GM18498 (cell line): Measurements from ENCODE around the gene INTS2.
"Not testable (repeated sequence)": the region's sequence is repeated elsewhere in the genome, so short reads cannot be mapped to it uniquely, and the experiment has no call there.

Experiments used
- ATAC-seq: cut with Tn5 transposase; IDR thresholded peaks from one replicate; pipeline ENCODE4 v1.9.1; 2021; ENCODE audit warnings: mild to moderate bottlenecking, moderate library complexity; ENCODE audit not compliant: unreplicated experiment

Gene INTS2

GRCh38 chr17:61894310-61894709, 33.5 kb downstream of the INTS2 start:
- ATAC-seq: not testable (repeated sequence)

DNA sequence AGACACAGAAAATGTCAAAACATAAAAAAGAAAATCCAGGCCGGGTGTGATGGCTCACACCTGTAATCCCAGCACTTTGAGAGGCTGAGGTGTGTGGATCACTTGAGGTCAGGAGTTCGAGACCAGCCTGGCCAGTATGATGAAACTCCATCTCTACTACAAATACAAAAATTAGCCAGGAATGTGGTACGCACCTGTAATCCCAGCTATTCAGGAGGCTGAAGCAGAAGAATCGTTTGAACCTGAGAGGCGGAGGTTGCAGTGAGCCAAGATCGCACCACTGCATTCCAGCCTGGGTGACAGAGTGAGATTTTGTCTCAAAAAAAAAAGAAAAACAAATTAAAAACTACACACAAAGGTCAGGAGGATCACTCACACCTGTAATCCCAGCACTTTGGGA, 40.0 kb downstream of the INTS2 start:
- ATAC-seq: not testable (repeated sequence)

- ATAC-seq: not testable (repeated sequence)
Observed at GRCh38 chr17:61885865-61886264, 41.9 kb downstream of the INTS2 start.

DNA sequence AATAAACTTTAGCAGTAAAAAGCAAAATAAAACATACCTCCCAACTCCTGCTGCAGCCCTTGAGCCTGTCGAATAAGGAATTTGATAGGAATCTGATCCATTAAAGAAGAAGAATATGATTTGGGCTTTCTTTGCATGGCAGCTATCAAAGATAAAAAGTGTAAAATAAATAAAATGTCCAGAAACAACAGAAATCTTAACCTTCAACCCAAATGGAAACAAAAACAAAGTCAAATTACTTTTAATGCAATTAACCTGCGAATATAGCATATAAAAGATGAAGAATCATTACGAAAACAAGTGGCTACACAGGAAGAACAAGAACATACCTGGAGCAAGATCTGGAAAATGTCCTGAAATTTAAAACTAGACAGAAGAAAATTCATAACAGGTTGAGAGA, 42.9 kb downstream of the INTS2 start:
- ATAC-seq: no peak

GRCh38 chr17:61880589-61881102, 47.1 kb downstream of the INTS2 start:
- ATAC-seq: no peak

DNA sequence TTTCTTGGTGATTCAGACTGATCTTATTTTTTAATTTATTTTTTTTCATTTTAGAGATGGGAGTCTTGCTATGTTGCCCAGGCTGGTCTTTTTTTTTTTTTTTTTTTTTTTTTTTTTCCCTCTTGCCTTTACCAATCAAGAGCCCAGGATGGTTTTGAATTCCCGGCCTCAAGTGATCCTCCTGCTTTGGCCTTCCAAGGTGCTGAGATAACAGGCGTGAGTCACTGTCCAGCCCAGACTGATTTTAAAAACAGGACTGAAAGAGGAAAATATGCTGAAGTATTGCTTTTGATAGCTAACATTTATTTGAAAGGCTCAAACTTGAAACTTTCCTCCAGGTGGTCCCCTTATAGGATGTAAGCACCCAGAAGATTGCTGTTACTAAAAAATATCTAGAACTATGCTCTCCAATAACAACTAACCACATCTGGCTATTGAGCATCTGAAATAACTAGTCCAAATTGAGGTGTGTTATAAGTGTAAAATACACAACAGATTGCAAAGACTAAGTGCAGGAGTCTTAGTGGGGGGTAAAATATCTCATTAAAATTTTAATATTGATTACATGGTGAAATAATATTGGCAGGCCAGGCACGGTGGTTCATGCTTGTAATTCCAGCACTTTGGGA, 48.7 kb downstream of the INTS2 start:
- no peak for ATAC-seq

DNA sequence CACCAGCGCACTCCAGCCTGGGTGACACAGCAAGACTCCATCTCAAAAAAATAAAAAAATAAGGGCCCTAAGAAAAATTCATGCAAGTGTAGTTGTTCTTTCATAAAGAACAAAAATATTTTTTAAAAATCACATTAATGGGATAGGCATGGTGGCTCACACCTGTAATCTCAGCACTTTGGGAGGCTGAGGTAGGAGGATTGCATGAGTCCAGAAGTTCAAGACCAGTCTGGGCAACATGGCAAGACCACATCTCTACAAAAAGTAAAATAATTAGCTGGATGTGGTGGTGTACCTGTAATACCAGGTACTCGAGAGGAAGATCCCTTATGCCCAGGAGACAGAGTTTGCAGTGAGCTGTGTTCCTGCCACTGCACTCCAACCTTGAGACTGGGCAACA, 49.3 kb downstream of the INTS2 start:
- ATAC-seq: no peak

- no peak for ATAC-seq
Observed at GRCh38 chr17:61877837-61878236, 49.9 kb downstream of the INTS2 start.

- no peak for ATAC-seq
Observed at GRCh38 chr17:61875804-61876203, 52.0 kb downstream of the INTS2 start.

DNA sequence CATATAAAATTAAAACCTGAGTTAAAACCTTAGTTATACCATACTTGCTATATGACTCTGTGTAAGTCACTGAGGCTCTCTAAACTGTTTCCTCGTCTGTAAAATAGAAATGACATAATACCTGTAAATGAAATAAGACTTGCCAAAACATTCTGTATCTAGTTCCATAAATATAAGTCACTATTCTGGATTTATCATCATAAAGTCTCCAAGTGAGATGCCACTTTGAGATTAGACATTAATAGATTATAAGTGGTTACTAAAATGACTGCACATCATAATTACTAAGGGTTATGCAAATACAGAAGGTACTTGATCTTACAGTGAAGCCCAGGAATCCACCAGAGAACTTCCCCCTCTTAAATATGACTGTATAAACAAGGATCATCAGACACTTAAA, 52.5 kb downstream of the INTS2 start:
- no peak for ATAC-seq

GRCh38 chr17:61874075-61874474, 53.7 kb downstream of the INTS2 start:
- no peak for ATAC-seq

DNA sequence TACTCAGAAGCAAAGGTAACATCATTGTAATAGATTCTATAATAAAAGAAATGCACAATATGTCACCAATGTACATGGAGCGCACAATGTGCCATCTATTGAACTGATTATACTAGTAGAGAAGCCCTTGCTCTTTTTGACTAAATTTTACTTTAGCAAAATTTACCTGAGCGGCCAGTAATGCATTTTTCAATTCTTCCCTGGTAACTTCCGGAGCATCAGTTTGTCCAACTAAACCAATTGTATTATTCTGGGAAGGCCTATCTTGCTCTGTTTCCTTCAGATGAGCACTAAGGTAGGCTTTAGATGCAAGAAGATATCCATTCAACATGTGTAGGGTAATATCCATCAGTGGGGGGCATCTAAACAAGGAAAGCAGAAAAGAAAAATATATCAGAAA, 55.7 kb downstream of the INTS2 start:
- no peak for ATAC-seq

DNA sequence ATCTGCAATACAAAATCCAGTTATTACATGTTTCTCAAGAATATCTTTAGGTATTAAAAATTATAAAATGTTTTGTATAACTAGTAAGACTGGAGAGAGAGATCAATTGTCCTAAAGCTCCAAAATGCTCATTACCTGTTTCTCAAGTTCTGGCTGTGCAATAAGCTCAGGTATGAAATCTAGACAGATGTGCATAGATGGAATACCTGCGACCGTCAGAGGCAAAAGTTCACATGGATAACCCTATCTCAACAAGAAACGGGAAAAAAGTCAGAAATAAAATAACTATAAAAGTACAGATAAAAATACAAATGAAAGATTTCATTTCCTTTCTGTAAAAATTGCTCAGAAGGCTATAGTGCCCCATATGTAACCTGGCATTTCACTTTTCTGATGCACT, 58.6 kb downstream of the INTS2 start:
- ATAC-seq: no peak

DNA sequence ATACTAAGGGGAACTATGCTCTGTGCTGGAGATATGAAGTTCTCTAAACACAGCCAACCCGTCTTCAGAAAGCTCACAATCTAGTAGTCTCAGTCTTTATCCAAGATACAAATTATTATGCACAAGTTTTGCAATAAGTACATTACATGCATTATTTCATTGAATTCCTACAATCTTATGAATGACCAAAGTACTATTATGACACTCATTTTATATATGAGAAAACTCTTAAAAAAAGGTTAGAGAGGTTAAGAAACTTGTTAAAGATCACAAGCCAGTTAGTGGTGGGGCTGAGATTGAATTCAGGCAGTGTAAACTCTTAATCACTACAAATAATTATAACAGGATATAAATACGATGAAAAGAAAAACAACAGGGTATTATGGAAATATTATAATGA, 59.7 kb downstream of the INTS2 start:
- ATAC-seq: no peak

DNA sequence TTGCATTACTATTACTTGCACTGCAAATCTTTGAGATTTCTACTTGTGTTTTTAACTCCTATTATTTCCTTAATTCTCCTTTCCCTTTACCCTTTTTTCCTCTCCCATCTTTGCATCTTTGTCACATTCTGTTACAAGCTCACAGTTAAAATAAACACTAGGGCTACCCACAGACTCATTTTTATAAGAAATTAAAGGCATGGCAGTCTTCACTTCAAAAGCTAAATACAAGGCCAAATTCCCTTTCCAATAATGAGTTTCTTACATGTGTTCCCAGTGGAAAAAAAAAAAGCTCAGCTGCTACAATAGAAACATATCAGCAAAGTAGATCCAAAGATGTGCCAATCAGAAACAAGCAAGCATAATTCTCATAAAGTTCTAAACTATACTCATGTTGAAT, 60.7 kb downstream of the INTS2 start:
- no peak for ATAC-seq

- ATAC-seq: peak; percentile 22
Observed at GRCh38 chr17:61863801-61864126, 64.0 kb downstream of the INTS2 start.

- ATAC-seq: peak; percentile 94
Observed at GRCh38 chr17:61862975-61863800, 64.6 kb downstream of the INTS2 start, which contains the start of gene BRIP1. Gene BRIP1, minus strand, starts transcription at chr17:61863528. Its CDS starts 1,989 bp downstream, at chr17:61861539.

DNA sequence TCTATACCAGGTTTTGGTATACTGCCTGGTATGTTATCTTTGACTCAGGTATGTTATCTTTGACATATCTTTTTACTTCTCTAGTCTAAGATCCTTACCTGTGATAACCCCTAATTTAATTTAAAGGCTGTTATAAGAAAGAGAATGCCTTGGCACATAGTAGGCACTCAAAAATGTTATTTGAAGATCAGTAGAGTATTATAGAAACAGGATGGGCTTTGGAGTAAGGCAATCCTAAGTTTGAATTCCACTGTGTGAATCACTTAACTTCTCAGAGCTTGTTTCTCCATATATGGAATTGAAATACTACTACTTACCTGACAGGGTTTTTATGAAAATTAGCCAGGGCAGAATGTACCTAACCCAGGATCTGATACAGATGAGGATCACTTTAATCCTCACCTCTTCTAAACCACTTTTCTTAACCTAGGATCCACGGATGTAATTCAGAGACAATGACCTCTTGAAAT, 65.6 kb downstream of the INTS2 start:
- ATAC-seq: no peak

DNA sequence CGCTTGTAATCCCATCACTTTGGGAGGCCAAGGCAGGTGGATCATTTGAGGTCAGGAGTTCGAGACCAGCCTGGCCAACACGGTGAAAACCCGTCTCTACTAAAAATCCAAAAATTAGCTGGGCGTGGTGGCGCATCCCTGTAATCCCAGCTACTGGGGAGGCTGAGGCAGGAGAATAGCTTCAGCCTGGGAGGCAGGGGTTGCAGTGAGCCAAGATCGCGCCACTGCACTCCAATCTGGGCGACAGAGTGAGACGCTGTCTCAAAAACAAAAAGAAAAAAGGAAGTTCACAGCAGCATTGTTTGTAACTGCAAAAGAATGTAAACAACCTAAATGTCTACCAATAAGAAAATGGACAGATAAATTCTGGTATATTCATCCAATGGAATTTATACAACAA, 67.4 kb downstream of the INTS2 start:
- not testable (repeated sequence) for ATAC-seq

DNA sequence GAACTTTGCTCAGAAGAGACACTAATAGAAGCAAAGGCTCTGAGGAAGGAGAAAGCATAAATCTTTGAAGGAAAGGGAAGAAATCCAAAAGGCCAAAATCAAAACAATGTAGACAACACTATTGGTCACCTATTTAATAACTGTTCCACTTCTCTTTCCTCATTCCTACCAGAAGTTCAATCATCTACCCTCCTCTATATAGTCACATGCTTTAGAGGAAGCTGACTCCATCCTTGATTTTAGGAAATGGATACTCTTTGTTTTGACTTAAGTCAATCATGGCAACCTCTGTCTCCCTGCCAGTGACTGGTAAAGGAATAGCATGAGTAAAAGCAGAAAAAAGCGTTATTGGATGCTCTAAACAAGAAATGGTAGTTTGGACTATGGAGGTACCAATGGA, 71.7 kb downstream of the INTS2 start:
- no peak for ATAC-seq

DNA sequence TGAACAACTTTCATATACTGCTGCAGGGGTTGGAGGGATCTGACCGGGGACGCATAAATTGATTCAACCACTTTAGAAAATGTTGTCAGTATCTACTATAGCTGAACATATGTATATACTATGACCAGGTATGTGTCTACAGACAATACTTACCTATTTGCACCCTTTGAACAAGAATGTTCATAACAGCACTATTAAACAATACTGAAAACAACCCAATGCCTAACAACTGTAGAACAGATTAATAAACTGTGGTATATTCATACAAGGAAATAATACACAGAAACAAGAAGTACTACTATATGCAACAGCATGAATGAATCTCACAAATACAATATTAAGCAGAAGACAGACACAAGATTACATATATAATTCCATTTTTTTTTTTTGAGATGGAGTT, 74.9 kb downstream of the INTS2 start:
- ATAC-seq: no peak

DNA sequence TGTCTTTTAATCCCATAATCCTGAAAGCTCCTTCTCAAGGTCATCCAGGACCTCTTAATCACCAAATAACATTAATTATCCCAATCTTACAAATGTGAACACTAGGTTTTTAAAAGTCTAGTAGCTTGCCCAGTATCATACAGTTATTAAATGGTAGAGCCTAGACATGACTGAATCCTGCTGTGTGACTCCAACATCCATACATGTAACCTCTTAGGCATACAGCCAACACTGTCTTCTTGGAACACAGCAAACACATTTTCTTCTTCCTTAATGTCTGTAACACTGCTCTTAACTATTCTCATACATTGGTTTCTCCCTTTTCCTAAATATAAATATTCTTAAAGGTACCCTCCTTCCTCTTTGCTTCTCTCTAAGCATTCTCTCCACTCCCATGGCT, 78.1 kb downstream of the INTS2 start:
- ATAC-seq: no peak
